Measurements from ENCODE around the gene HRC. TPM values are rescaled to one million over a fixed set of nuclear protein-coding genes. Genes with fewer than 3 reads are reported as not detected.
"Not testable (repeated sequence)": the region's sequence is repeated elsewhere in the genome, so short reads cannot be mapped to it uniquely, and the experiment has no call there.

Gene HRC
- total RNA-seq, 1 donor from 2014 or later = 1,040 TPM

GRCh38 chr19:49128545-49129237 is 26.5 kb downstream of the HRC start:
- H3K4me1 ChIP-seq = peaks cover 25% of the 10 kb centered on the region
- H3K4me3 ChIP-seq = peak overlapping the region; percentile 56
- DNase-seq = no peak
- intact Hi-C loops (cut with micrococcal nuclease) = no loop called here
- no peaks in the 10 kb centered on the region for H3K36me3 ChIP-seq
- no peaks in the 10 kb centered on the region for H3K27me3 ChIP-seq (ENCODE audit: low read depth)
- peak overlapping the region; percentile 47 for H3K27ac ChIP-seq (replicated peaks)
- TF ChIP-seq CTCF (IDR thresholded peaks at IDR 0.05; ENCODE audit: borderline replicate concordance) = no peak
- no peaks in the 10 kb centered on the region for H3K9me3 ChIP-seq (replicated peaks)

GRCh38 chr19:49127674-49128544 is 27.3 kb downstream of the HRC start:
- Histone ChIP-seq H3K36me3 (no peaks in the 10 kb centered on the region), H3K27me3 (ENCODE audit: low read depth) (no peaks in the 10 kb centered on the region), H3K27ac (replicated peaks) (peak overlapping the region; percentile 81), H3K4me1 (peaks cover 20% of the 10 kb centered on the region), H3K9me3 (replicated peaks) (no peaks in the 10 kb centered on the region), H3K4me3 (peak overlapping the region; percentile 56)
- peak; percentile 38 for TF ChIP-seq CTCF (IDR thresholded peaks at IDR 0.05; ENCODE audit: borderline replicate concordance)
- DNase-seq = peak; percentile 95
- intact Hi-C loops (cut with micrococcal nuclease) = no loop called here

- H3K27ac ChIP-seq (replicated peaks); intact Hi-C loops (cut with micrococcal nuclease); H3K36me3 ChIP-seq; DNase-seq; H3K9me3 ChIP-seq (replicated peaks); H3K27me3 ChIP-seq (ENCODE audit: low read depth): not testable (repeated sequence)
- peak overlapping the region; percentile 56 for H3K4me3 ChIP-seq
- peaks cover 20% of the 10 kb centered on the region for H3K4me1 ChIP-seq
Observed at GRCh38 chr19:49127225-49127624, 28.0 kb downstream of the HRC start.

GRCh38 chr19:49126575-49126974 is 28.6 kb downstream of the HRC start:
- H3K4me3 ChIP-seq = no peak overlapping the region
- no peak for TF ChIP-seq CTCF (IDR thresholded peaks at IDR 0.05; ENCODE audit: borderline replicate concordance)
- intact Hi-C loops (cut with micrococcal nuclease) = no loop called here
- H3K36me3 ChIP-seq = no peaks in the 10 kb centered on the region
- no peak for DNase-seq
- no peaks in the 10 kb centered on the region for H3K27me3 ChIP-seq (ENCODE audit: low read depth)
- peaks cover 20% of the 10 kb centered on the region for H3K4me1 ChIP-seq
- H3K9me3 ChIP-seq (replicated peaks) = no peaks in the 10 kb centered on the region
- no peak overlapping the region for H3K27ac ChIP-seq (replicated peaks)

GRCh38 chr19:49125025-49125731 is 30.0 kb downstream of the HRC start:
- no peak for TF ChIP-seq CTCF (IDR thresholded peaks at IDR 0.05; ENCODE audit: borderline replicate concordance)
- Histone ChIP-seq H3K4me1 (peaks cover 23% of the 10 kb centered on the region), H3K27ac (replicated peaks) (peak overlapping the region; percentile 16), H3K9me3 (replicated peaks) (no peaks in the 10 kb centered on the region), H3K27me3 (ENCODE audit: low read depth) (no peaks in the 10 kb centered on the region), H3K36me3 (no peaks in the 10 kb centered on the region), H3K4me3 (peak overlapping the region; percentile 19)
- intact Hi-C loops (cut with micrococcal nuclease) = no loop called here
- no peak for DNase-seq

- H3K9me3 ChIP-seq (replicated peaks); DNase-seq; intact Hi-C loops (cut with micrococcal nuclease); H3K27ac ChIP-seq (replicated peaks); H3K27me3 ChIP-seq (ENCODE audit: low read depth); H3K4me3 ChIP-seq; H3K36me3 ChIP-seq: not testable (repeated sequence)
- peaks cover 30% of the 10 kb centered on the region for H3K4me1 ChIP-seq
Observed at GRCh38 chr19:49123285-49123684, 31.9 kb downstream of the HRC start.

- H3K9me3 ChIP-seq (replicated peaks); H3K27me3 ChIP-seq (ENCODE audit: low read depth); H3K36me3 ChIP-seq; intact Hi-C loops (cut with micrococcal nuclease); H3K27ac ChIP-seq (replicated peaks); H3K4me3 ChIP-seq; DNase-seq: not testable (repeated sequence)
- peaks cover 35% of the 10 kb centered on the region for H3K4me1 ChIP-seq
Observed at GRCh38 chr19:49121841-49122240, 33.4 kb downstream of the HRC start.
